PFSK-1 (cell line): ENCODE data around the gene MRPL51.

Experiments
- FOXP2 ChIP-seq: optimal IDR thresholded peaks from 2 replicates; pipeline ENCODE3; 2011; ENCODE audit warnings: borderline replicate concordance, control low read depth, inconsistent platforms; ENCODE audit not compliant: insufficient read depth; ENCODE audit errors: extremely low read length, extremely low read depth
- POLR2AphosphoS5 ChIP-seq: IDR thresholded peaks from 2 replicates; pipeline ENCODE4 v1.6.1; 2012; ENCODE audit warnings: low read depth, mild to moderate bottlenecking, control low read depth, low read length, moderate library complexity
- REST ChIP-seq, 2 experiments: IDR thresholded peaks; 2 replicates each; pipeline versions ENCODE4 v1.6.1 to v1.8.0; 2011 to 2012; ENCODE audit warnings: low read depth in 2 of 2, low read length in 2 of 2, control low read depth in 1 of 2, inconsistent platforms in 1 of 2, mild to moderate bottlenecking in 1 of 2, moderate library complexity in 1 of 2; ENCODE audit not compliant: insufficient read depth in 1 of 2
- SIN3A ChIP-seq: IDR thresholded peaks from 2 replicates; pipeline ENCODE4 v1.6.1; 2012; ENCODE audit warnings: mild to moderate bottlenecking, low read length, moderate library complexity, borderline replicate concordance; ENCODE audit not compliant: insufficient read depth
- TAF1 ChIP-seq: IDR thresholded peaks from 2 replicates; pipeline ENCODE4 v1.6.1; 2012; ENCODE audit warnings: low read length, control low read depth, borderline replicate concordance; ENCODE audit not compliant: insufficient read depth

MRPL51 gene

GRCh38 chr12:6507102-6507998, 14.3 kb upstream of the MRPL51 start:
- TF ChIP-seq POLR2AphosphoS5, result no peak
- TF ChIP-seq REST (IDR thresholded peaks at IDR 0.05; ENCODE audit: insufficient read depth in 1 of 2, low read depth in 2 of 2, low read length in 2 of 2), result no peak
- no peak for TF ChIP-seq TAF1
- no peak for TF ChIP-seq FOXP2
- TF ChIP-seq SIN3A, result no peak

GRCh38 chr12:6500466-6500865, 7.4 kb upstream of the MRPL51 start:
- TF ChIP-seq POLR2AphosphoS5 (no peak), FOXP2 (no peak), REST (IDR thresholded peaks at IDR 0.05; ENCODE audit: insufficient read depth in 1 of 2, low read depth in 2 of 2, low read length in 2 of 2) (no peak), TAF1 (no peak), SIN3A (no peak)

DNA sequence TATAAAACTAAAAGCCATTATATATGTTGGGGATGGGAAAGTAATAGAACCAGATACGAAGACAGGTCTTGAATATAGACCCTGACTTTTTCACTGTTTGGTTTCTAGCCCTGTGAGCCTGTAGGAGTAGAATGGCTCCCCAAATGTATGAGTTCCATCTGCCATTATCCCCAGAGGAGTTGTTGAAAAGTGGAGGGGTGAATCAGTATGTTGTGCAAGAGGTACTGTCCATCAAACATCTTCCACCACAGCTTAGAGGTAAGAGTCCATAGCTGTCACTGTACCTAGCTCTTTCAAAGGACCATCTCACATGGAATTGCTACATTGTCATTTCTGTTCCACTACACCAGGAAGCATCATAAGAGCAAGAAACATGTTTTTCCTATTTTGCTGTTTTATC, 1.9 kb upstream of the MRPL51 start:
- no peak for TF ChIP-seq TAF1
- TF ChIP-seq SIN3A, result no peak
- TF ChIP-seq FOXP2, result no peak
- no peak for TF ChIP-seq POLR2AphosphoS5
- TF ChIP-seq REST (IDR thresholded peaks at IDR 0.05; ENCODE audit: insufficient read depth in 1 of 2, low read depth in 2 of 2, low read length in 2 of 2), result no peak

- TF ChIP-seq REST (IDR thresholded peaks at IDR 0.05; ENCODE audit: insufficient read depth in 1 of 2, low read depth in 2 of 2, low read length in 2 of 2) (no peak), SIN3A (peak; percentile 2; the same call in 1 of the 2 replicates), TAF1 (0 out of 2 replicates have a peak, but pooled peaks have one; percentile 36), FOXP2 (no peak)
Observed at GRCh38 chr12:6494258-6494743, 1.2 kb upstream of the MRPL51 start.
